ENCODE data around the gene DLG1. TPM values are rescaled to one million over a fixed set of nuclear protein-coding genes. Genes with fewer than 3 reads are reported as not detected.

Gene DLG1
- polyA plus RNA-seq, 1 donor from 2014 or later: 43.9 TPM

- no peaks in the 10 kb centered on the region for H4K20me1 ChIP-seq (ENCODE audit: insufficient read depth)
- H3K9me3 ChIP-seq (ENCODE audit: low read length): no peaks in the 10 kb centered on the region
- no peaks in the 10 kb centered on the region for H3F3A ChIP-seq (ENCODE audit: insufficient read depth, low read length, poor library complexity, severe bottlenecking)
- no peaks in the 10 kb centered on the region for H3K79me2 ChIP-seq (replicated peaks; ENCODE audit: insufficient read depth, low read length)
- H3K27ac ChIP-seq (ENCODE audit: low read length): no peak overlapping the region
- H3K36me3 ChIP-seq (ENCODE audit: insufficient read depth, low read length): no peaks in the 10 kb centered on the region
- no peak overlapping the region for H3K4me2 ChIP-seq (ENCODE audit: low read length)
- H2AFZ ChIP-seq (ENCODE audit: low read depth, low read length): no peak overlapping the region
- TF ChIP-seq MXI1 (conservative IDR thresholded peaks at IDR 0.05; ENCODE audit: poor library complexity, severe bottlenecking) (no peak), POLR2AphosphoS5 (IDR thresholded peaks at IDR 0.05) (no peak), EP300 (conservative IDR thresholded peaks at IDR 0.05; ENCODE audit: poor library complexity, severe bottlenecking) (no peak), EZH2 (IDR thresholded peaks at IDR 0.05; ENCODE audit: borderline replicate concordance, insufficient read depth, low read length, poor library complexity, severe bottlenecking) (no peak), REST (IDR thresholded peaks at IDR 0.05; ENCODE audit: borderline replicate concordance) (no peak), SMC3 (conservative IDR thresholded peaks at IDR 0.05; ENCODE audit: poor library complexity) (no peak), RAD21 (conservative IDR thresholded peaks at IDR 0.05) (no peak), CTCF (IDR thresholded peaks at IDR 0.05; ENCODE audit: poor library complexity, severe bottlenecking) (no peak), TAF1 (IDR thresholded peaks at IDR 0.05; ENCODE audit: low read depth) (no peak)
- no peaks in the 10 kb centered on the region for H3K9me2 ChIP-seq (ENCODE audit: insufficient read depth, low read length)
- H3K27me3 ChIP-seq (ENCODE audit: insufficient read depth, low read depth, low read length): peaks cover 15% of the 10 kb centered on the region
- no peak overlapping the region for H3K9ac ChIP-seq (ENCODE audit: low read length)
- no peak overlapping the region for H3K4me3 ChIP-seq (ENCODE audit: low read length)
These were observed 267.8 kb downstream of the DLG1 start for GRCh38 chr3:197030379-197031314.

GRCh38 chr3:197029511-197030167 lies 268.8 kb downstream of the DLG1 start, which contains the start of gene MELTF:
MELTF (minus strand) TSS chr3:197029817; CDS start chr3:197029702, 115 bp downstream.
- no peaks in the 10 kb centered on the region for H4K20me1 ChIP-seq (ENCODE audit: insufficient read depth)
- TF ChIP-seq REST (IDR thresholded peaks at IDR 0.05; ENCODE audit: borderline replicate concordance) (no peak), RAD21 (conservative IDR thresholded peaks at IDR 0.05) (peak; percentile 19), CTCF (IDR thresholded peaks at IDR 0.05; ENCODE audit: poor library complexity, severe bottlenecking) (peak; percentile 63), SMC3 (conservative IDR thresholded peaks at IDR 0.05; ENCODE audit: poor library complexity) (peak; percentile 24), EP300 (conservative IDR thresholded peaks at IDR 0.05; ENCODE audit: poor library complexity, severe bottlenecking) (no peak)
- H3K27ac ChIP-seq (ENCODE audit: low read length): no peak within 1 kb of the TSS
- H3K4me3 ChIP-seq (ENCODE audit: low read length): peak within 1 kb of the TSS; percentile 53
- H3K4me2 ChIP-seq (ENCODE audit: low read length): no peak within 1 kb of the TSS
- no peaks in the 10 kb centered on the region for H3K79me2 ChIP-seq (replicated peaks; ENCODE audit: insufficient read depth, low read length)
- no peak within 1 kb of the TSS for H2AFZ ChIP-seq (ENCODE audit: low read depth, low read length)
- peaks cover 15% of the 10 kb centered on the region for H3K27me3 ChIP-seq (ENCODE audit: insufficient read depth, low read depth, low read length)
- no peaks in the 10 kb centered on the region for H3K9me2 ChIP-seq (ENCODE audit: insufficient read depth, low read length)
- no peaks in the 10 kb centered on the region for H3K36me3 ChIP-seq (ENCODE audit: insufficient read depth, low read length)
- no peaks in the 10 kb centered on the region for H3K9me3 ChIP-seq (ENCODE audit: low read length)
- H3K9ac ChIP-seq (ENCODE audit: low read length): peak within 1 kb of the TSS; percentile 3
- H3F3A ChIP-seq (ENCODE audit: insufficient read depth, low read length, poor library complexity, severe bottlenecking): no peaks in the 10 kb centered on the region

All from neural cell (in vitro differentiated cells).